Esophagus (tissue), 2 donors: ENCODE measurements around the gene PLG. TPM values are rescaled to one million over a fixed set of nuclear protein-coding genes. Genes with fewer than 3 reads are reported as not detected.
"Not testable (repeated sequence)": the region's sequence is repeated elsewhere in the genome, so short reads cannot be mapped to it uniquely, and the experiment has no call there.

Experiments used
- H3K27ac ChIP-seq, 2 donors: one replicate each; pipeline ENCODE4 v1.5.1; 2013; ENCODE audit warnings: low read depth in 2 of 2, mild to moderate bottlenecking in 2 of 2, inconsistent platforms in 1 of 2, low read length in 1 of 2, moderate library complexity in 1 of 2
- H3K27me3 ChIP-seq, 2 donors: one replicate each; pipeline ENCODE4 v1.6.1; 2013; ENCODE audit warnings: low read length in 2 of 2, control low read depth in 1 of 2, mild to moderate bottlenecking in 1 of 2; ENCODE audit not compliant: insufficient read depth in 2 of 2, control insufficient read depth in 1 of 2
- H3K36me3 ChIP-seq, 2 donors: one replicate each; pipeline ENCODE4 v1.6.1; 2013; ENCODE audit warnings: low read length in 1 of 2; ENCODE audit not compliant: control insufficient read depth in 2 of 2, insufficient read depth in 2 of 2
- H3K4me1 ChIP-seq, 2 donors: one replicate each; pipeline ENCODE4 v1.6.1; 2013; ENCODE audit warnings: low read length in 1 of 2; ENCODE audit not compliant: control insufficient read depth in 2 of 2, insufficient read depth in 2 of 2
- H3K4me3 ChIP-seq, 2 donors: one replicate each; pipeline ENCODE4 v1.5.1; 2013; ENCODE audit warnings: low read length in 2 of 2, mild to moderate bottlenecking in 2 of 2, low read depth in 1 of 2, moderate library complexity in 1 of 2
- H3K9me3 ChIP-seq, 2 donors: one replicate each; pipeline ENCODE4 v1.6.1; 2013; ENCODE audit warnings: mild to moderate bottlenecking in 2 of 2, low read depth in 1 of 2, low read length in 1 of 2, moderate library complexity in 1 of 2; ENCODE audit not compliant: control insufficient read depth in 2 of 2, insufficient read depth in 1 of 2
- WGBS, 2 donors: extraction: QIAGEN DNeasy Blood & Tissue Kit; methylation state at CpG; one replicate each; pipeline ENCODE4 v1.1.7; 2013; 5-methylcytosine and 5-hydroxymethylcytosine counted together
- polyA plus RNA-seq, 2 donors: library from polyadenylated mRNA; stranded (reverse); fragments of 200-250 nt; gene quantifications; one replicate each; pipeline ENCODE4 v1.2.3, GENCODE V29; 2013
- donor health status: healthy with polysubstance abuse.
- donor health status: Bipolar disorder and iron deficiency.

Gene PLG
- polyA plus RNA-seq, 2 donors = not detected

- H3K27ac ChIP-seq, H3K9me3 ChIP-seq, H3K4me3 ChIP-seq, H3K36me3 ChIP-seq, H3K27me3 ChIP-seq, H3K4me1 ChIP-seq: not testable (repeated sequence)
- 75 to 81% methylated on average over 2 of the region's 2 CpGs for WGBS, 2 donors
Measured at GRCh38 chr6:160695622-160696021, 6.4 kb upstream of the PLG start.

GRCh38 chr6:160696884-160697283, 5.2 kb upstream of the PLG start:
- H3K27me3 ChIP-seq, H3K36me3 ChIP-seq, H3K4me3 ChIP-seq, H3K4me1 ChIP-seq, H3K27ac ChIP-seq, H3K9me3 ChIP-seq: not testable (repeated sequence)
- 43 to 49% methylated on average over 3 of the region's 3 CpGs for WGBS, 2 donors

GRCh38 chr6:160697826-160698225, 4.2 kb upstream of the PLG start:
- Histone ChIP-seq H3K36me3 (no peaks in the 10 kb centered on the region), H3K27ac (no peak overlapping the region), H3K4me1 (peaks cover 0 to 2% of the 10 kb centered on the region in 2 donors), H3K27me3 (no peaks in the 10 kb centered on the region), H3K9me3 (no peaks in the 10 kb centered on the region), H3K4me3 (no peak overlapping the region)
- WGBS, 2 donors = 45 to 64% methylated on average over 5 to 6 of the region's 6 CpGs

- H3K4me1 ChIP-seq, H3K4me3 ChIP-seq, H3K36me3 ChIP-seq, H3K27ac ChIP-seq, H3K9me3 ChIP-seq, H3K27me3 ChIP-seq: not testable (repeated sequence)
- WGBS, 2 donors = 86 to 90% methylated on average over 7 of the region's 7 CpGs
Measured at GRCh38 chr6:160704688-160705087, 2.6 kb downstream of the PLG start.

GRCh38 chr6:160708993-160709392, 6.9 kb downstream of the PLG start:
- not testable (repeated sequence) for H3K9me3 ChIP-seq, H3K4me3 ChIP-seq, H3K36me3 ChIP-seq, H3K27ac ChIP-seq, H3K4me1 ChIP-seq, H3K27me3 ChIP-seq

- no peak overlapping the region for H3K27ac ChIP-seq
- 82 to 85% methylated on average over 5 of the region's 5 CpGs for WGBS, 2 donors
- no peaks in the 10 kb centered on the region for H3K36me3 ChIP-seq
- H3K4me3 ChIP-seq = no peak overlapping the region
- no peaks in the 10 kb centered on the region for H3K9me3 ChIP-seq
- H3K4me1 ChIP-seq = no peaks in the 10 kb centered on the region
- no peaks in the 10 kb centered on the region for H3K27me3 ChIP-seq
Measured at GRCh38 chr6:160714731-160715316, 12.8 kb downstream of the PLG start.

GRCh38 chr6:160730911-160731310, 28.9 kb downstream of the PLG start:
- Histone ChIP-seq H3K36me3 (no peaks in the 10 kb centered on the region), H3K27me3 (no peaks in the 10 kb centered on the region), H3K4me3 (no peak overlapping the region), H3K4me1 (no peaks in the 10 kb centered on the region), H3K9me3 (no peaks in the 10 kb centered on the region), H3K27ac (no peak overlapping the region)
- WGBS, 2 donors = 51 to 57% methylated on average over 6 of the region's 6 CpGs

- no peaks in the 10 kb centered on the region for H3K9me3 ChIP-seq
- H3K4me3 ChIP-seq = no peak overlapping the region
- H3K27ac ChIP-seq = no peak overlapping the region
- WGBS, 2 donors = 26 to 28% methylated on average over 8 of the region's 8 CpGs
- no peaks in the 10 kb centered on the region for H3K27me3 ChIP-seq
- no peaks in the 10 kb centered on the region for H3K36me3 ChIP-seq
- H3K4me1 ChIP-seq = no peaks in the 10 kb centered on the region
Measured at GRCh38 chr6:160733050-160733646, 31.1 kb downstream of the PLG start.

GRCh38 chr6:160734627-160735026, 32.6 kb downstream of the PLG start:
- H3K36me3 ChIP-seq = no peaks in the 10 kb centered on the region
- H3K4me3 ChIP-seq = no peak overlapping the region
- no peaks in the 10 kb centered on the region for H3K9me3 ChIP-seq
- H3K27me3 ChIP-seq = no peaks in the 10 kb centered on the region
- 84 to 93% methylated on average over 1 of the region's 1 CpG for whole genome bisulfite sequencing, 2 donors
- no peak overlapping the region for H3K27ac ChIP-seq
- no peaks in the 10 kb centered on the region for H3K4me1 ChIP-seq

- Histone ChIP-seq H3K27ac (no peak overlapping the region), H3K36me3 (no peaks in the 10 kb centered on the region), H3K9me3 (no peaks in the 10 kb centered on the region), H3K4me3 (no peak overlapping the region), H3K4me1 (no peaks in the 10 kb centered on the region), H3K27me3 (no peaks in the 10 kb centered on the region)
- 66 to 67% methylated on average over 3 of the region's 3 CpGs for WGBS, 2 donors
Measured at GRCh38 chr6:160735523-160735922, 33.5 kb downstream of the PLG start.
